HepG2 (cell line): ENCODE data around the gene DSN1. TPM values are rescaled to one million over a fixed set of nuclear protein-coding genes. Genes with fewer than 3 reads are reported as not detected.
A peak's percentile ranks its signal among the peaks of the same experiment; 100 is the strongest.

Experiments
- FOXA3 ChIP-seq: IDR thresholded peaks from 2 replicates; pipeline ENCODE4 v1.6.1; 2016; ENCODE audit warnings: missing genetic modification reagents, missing compliant biosample characterization
- HOXA7 ChIP-seq: sonication (generic); formaldehyde crosslinking; IDR thresholded peaks from 2 replicates; pipeline ENCODE4 v1.8.1; 2022; ENCODE audit warnings: mild to moderate bottlenecking, missing genetic modification reagents, moderate library complexity
- KLF9 ChIP-seq: IDR thresholded peaks from 2 replicates; pipeline ENCODE4 v1.6.1; 2016; ENCODE audit warnings: low read depth
- PAWR ChIP-seq: sonication (generic); formaldehyde crosslinking; IDR thresholded peaks from 2 replicates; pipeline ENCODE4 v1.4.0; 2020; ENCODE audit warnings: missing genetic modification reagents, mild to moderate bottlenecking, borderline replicate concordance
- PHF5A ChIP-seq: IDR thresholded peaks from one replicate; pipeline ENCODE4 v1.6.1; 2018; ENCODE audit warnings: low read depth, missing genetic modification reagents; ENCODE audit not compliant: unreplicated experiment
- SIN3A ChIP-seq: IDR thresholded peaks from 2 replicates; pipeline ENCODE4 v1.6.1; 2011; ENCODE audit warnings: low read depth, mild to moderate bottlenecking, control low read depth, low read length, borderline replicate concordance
- STAG1 ChIP-seq: sonication (generic); formaldehyde crosslinking; IDR thresholded peaks from 2 replicates; pipeline ENCODE4 v1.4.0; 2020; ENCODE audit warnings: missing genetic modification reagents
- TBX3 ChIP-seq: fragments of 450-650 bp; IDR thresholded peaks from 2 replicates; pipeline ENCODE4 v1.6.1; 2017; ENCODE audit warnings: antibody characterized with exemption, mild to moderate bottlenecking, inconsistent platforms, borderline replicate concordance
- ZFP41 ChIP-seq: sonication (generic); formaldehyde crosslinking; IDR thresholded peaks from 2 replicates; pipeline ENCODE4 v1.4.0; 2020; ENCODE audit warnings: mild to moderate bottlenecking, missing genetic modification reagents, borderline replicate concordance
- ZNF205 ChIP-seq: IDR thresholded peaks from 2 replicates; pipeline ENCODE4 v1.6.1; 2018; ENCODE audit warnings: missing biosample characterization, missing genetic modification reagents
- ZNF251 ChIP-seq: sonication (generic); formaldehyde crosslinking; IDR thresholded peaks from 2 replicates; pipeline ENCODE4 v1.9.0; 2021; ENCODE audit warnings: mild to moderate bottlenecking, missing genetic modification reagents
- ZNF382 ChIP-seq: sonication (generic); formaldehyde crosslinking; IDR thresholded peaks from 2 replicates; pipeline ENCODE4 v1.5.0; 2020; ENCODE audit warnings: missing genetic modification reagents, mild to moderate bottlenecking, borderline replicate concordance
- polyA plus RNA-seq, 8 experiments: library from polyadenylated mRNA; depleted of rRNA in 3 of 8; stranded (reverse) in 7 of 8; unstranded in 1 of 8; fragments of >200 nt; fragmentation: Illumina TruSeq in 4 of 8; extraction: Trizol in 4 of 8; gene quantifications; 2 replicates each; pipeline versions ENCODE4 v1.2.1 to v1.2.3, GENCODE V29; 2011 to 2016; ENCODE audit warnings: low read depth in 4 of 8, missing spikeins in 1 of 8, mixed read lengths in 1 of 8; ENCODE audit not compliant: insufficient read depth in 1 of 8
- total RNA-seq, 5 experiments: library from RNA; depleted of rRNA; stranded (reverse); fragments of >200 nt; fragmentation: Illumina TruSeq; extraction: Trizol; gene quantifications; 2 replicates each; pipeline ENCODE4 v1.2.3, GENCODE V29; 2016; ENCODE audit warnings: low read depth in 1 of 5
- TF ChIP-seq, protein P1 (sequence below): sonication (generic); formaldehyde crosslinking; IDR thresholded peaks from 2 replicates; pipeline ENCODE4 v1.9.0; 2021; ENCODE audit warnings: mild to moderate bottlenecking, missing genetic modification reagents
- TF ChIP-seq, protein P2 (sequence below): sonication (generic); formaldehyde crosslinking; IDR thresholded peaks from 2 replicates; pipeline ENCODE4 v1.4.0; 2020; ENCODE audit warnings: missing genetic modification reagents, mild to moderate bottlenecking, borderline replicate concordance
- TF ChIP-seq, protein P3 (sequence below): sonication (generic); formaldehyde crosslinking; IDR thresholded peaks from 2 replicates; pipeline ENCODE4 v1.8.0; 2022; ENCODE audit warnings: missing genetic modification reagents, mild to moderate bottlenecking, borderline replicate concordance
- TF ChIP-seq, protein P4 (sequence below): sonication (generic); formaldehyde crosslinking; conservative IDR thresholded peaks from 2 replicates; pipeline ENCODE4 v1.8.1; 2023; ENCODE audit warnings: missing genetic modification reagents

DSN1 gene
- total and polyA plus RNA-seq, 2 of the 13 experiments (the other 11 are each of a cell fraction or from before 2014, with no cell fraction given), result 18.7 to 53.7 TPM

DNA sequence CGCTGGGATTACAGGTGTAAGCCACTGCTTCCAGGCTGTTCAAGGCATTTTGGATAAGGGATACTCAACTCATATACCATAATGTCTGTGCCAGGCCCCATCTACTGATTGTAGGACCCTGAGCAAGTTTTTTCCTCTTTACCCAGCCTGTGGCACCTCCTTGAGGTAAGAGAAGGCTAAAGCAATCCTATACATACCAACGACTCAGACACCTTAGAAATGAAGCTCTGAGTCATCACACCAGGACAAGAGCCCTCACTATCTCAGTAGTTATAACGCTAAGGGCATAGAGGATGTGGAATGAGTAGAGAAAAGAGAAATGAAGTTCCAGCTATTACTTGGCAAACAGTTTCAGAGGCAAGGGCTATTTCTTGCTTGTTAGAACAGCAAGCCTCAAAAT, 44.6 kb downstream of the DSN1 start (continued):
- TF ChIP-seq, protein P1, sequence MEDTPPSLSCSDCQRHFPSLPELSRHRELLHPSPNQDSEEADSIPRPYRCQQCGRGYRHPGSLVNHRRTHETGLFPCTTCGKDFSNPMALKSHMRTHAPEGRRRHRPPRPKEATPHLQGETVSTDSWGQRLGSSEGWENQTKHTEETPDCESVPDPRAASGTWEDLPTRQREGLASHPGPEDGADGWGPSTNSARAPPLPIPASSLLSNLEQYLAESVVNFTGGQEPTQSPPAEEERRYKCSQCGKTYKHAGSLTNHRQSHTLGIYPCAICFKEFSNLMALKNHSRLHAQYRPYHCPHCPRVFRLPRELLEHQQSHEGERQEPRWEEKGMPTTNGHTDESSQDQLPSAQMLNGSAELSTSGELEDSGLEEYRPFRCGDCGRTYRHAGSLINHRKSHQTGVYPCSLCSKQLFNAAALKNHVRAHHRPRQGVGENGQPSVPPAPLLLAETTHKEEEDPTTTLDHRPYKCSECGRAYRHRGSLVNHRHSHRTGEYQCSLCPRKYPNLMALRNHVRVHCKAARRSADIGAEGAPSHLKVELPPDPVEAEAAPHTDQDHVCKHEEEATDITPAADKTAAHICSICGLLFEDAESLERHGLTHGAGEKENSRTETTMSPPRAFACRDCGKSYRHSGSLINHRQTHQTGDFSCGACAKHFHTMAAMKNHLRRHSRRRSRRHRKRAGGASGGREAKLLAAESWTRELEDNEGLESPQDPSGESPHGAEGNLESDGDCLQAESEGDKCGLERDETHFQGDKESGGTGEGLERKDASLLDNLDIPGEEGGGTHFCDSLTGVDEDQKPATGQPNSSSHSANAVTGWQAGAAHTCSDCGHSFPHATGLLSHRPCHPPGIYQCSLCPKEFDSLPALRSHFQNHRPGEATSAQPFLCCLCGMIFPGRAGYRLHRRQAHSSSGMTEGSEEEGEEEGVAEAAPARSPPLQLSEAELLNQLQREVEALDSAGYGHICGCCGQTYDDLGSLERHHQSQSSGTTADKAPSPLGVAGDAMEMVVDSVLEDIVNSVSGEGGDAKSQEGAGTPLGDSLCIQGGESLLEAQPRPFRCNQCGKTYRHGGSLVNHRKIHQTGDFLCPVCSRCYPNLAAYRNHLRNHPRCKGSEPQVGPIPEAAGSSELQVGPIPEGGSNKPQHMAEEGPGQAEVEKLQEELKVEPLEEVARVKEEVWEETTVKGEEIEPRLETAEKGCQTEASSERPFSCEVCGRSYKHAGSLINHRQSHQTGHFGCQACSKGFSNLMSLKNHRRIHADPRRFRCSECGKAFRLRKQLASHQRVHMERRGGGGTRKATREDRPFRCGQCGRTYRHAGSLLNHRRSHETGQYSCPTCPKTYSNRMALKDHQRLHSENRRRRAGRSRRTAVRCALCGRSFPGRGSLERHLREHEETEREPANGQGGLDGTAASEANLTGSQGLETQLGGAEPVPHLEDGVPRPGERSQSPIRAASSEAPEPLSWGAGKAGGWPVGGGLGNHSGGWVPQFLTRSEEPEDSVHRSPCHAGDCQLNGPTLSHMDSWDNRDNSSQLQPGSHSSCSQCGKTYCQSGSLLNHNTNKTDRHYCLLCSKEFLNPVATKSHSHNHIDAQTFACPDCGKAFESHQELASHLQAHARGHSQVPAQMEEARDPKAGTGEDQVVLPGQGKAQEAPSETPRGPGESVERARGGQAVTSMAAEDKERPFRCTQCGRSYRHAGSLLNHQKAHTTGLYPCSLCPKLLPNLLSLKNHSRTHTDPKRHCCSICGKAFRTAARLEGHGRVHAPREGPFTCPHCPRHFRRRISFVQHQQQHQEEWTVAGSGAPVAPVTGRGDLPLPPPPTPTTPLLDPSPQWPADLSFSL (CRISPR knock-in tag), result no peak
- TF ChIP-seq ZNF382 (CRISPR knock-in tag) (no peak), FOXA3 (CRISPR knock-in tag) (no peak), HOXA7 (no peak), ZNF251 (CRISPR knock-in tag) (no peak), TBX3 (no peak), ZNF205 (CRISPR knock-in tag) (no peak), KLF9 (CRISPR knock-in tag) (no peak), PAWR (CRISPR knock-in tag) (no peak), STAG1 (CRISPR knock-in tag) (peak; percentile 49), SIN3A (no peak), PHF5A (CRISPR knock-in tag) (no peak), ZFP41 (CRISPR knock-in tag) (no peak)
- TF ChIP-seq, protein P2, sequence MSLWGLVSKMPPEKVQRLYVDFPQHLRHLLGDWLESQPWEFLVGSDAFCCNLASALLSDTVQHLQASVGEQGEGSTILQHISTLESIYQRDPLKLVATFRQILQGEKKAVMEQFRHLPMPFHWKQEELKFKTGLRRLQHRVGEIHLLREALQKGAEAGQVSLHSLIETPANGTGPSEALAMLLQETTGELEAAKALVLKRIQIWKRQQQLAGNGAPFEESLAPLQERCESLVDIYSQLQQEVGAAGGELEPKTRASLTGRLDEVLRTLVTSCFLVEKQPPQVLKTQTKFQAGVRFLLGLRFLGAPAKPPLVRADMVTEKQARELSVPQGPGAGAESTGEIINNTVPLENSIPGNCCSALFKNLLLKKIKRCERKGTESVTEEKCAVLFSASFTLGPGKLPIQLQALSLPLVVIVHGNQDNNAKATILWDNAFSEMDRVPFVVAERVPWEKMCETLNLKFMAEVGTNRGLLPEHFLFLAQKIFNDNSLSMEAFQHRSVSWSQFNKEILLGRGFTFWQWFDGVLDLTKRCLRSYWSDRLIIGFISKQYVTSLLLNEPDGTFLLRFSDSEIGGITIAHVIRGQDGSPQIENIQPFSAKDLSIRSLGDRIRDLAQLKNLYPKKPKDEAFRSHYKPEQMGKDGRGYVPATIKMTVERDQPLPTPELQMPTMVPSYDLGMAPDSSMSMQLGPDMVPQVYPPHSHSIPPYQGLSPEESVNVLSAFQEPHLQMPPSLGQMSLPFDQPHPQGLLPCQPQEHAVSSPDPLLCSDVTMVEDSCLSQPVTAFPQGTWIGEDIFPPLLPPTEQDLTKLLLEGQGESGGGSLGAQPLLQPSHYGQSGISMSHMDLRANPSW (CRISPR knock-in tag), result no peak
- TF ChIP-seq, protein P3, sequence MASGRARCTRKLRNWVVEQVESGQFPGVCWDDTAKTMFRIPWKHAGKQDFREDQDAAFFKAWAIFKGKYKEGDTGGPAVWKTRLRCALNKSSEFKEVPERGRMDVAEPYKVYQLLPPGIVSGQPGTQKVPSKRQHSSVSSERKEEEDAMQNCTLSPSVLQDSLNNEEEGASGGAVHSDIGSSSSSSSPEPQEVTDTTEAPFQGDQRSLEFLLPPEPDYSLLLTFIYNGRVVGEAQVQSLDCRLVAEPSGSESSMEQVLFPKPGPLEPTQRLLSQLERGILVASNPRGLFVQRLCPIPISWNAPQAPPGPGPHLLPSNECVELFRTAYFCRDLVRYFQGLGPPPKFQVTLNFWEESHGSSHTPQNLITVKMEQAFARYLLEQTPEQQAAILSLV (CRISPR knock-in tag), result no peak
- TF ChIP-seq, protein P4, sequence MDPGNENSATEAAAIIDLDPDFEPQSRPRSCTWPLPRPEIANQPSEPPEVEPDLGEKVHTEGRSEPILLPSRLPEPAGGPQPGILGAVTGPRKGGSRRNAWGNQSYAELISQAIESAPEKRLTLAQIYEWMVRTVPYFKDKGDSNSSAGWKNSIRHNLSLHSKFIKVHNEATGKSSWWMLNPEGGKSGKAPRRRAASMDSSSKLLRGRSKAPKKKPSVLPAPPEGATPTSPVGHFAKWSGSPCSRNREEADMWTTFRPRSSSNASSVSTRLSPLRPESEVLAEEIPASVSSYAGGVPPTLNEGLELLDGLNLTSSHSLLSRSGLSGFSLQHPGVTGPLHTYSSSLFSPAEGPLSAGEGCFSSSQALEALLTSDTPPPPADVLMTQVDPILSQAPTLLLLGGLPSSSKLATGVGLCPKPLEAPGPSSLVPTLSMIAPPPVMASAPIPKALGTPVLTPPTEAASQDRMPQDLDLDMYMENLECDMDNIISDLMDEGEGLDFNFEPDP (CRISPR knock-in tag), result no peak
